Neural crest cell (in vitro differentiated cells): Measurements from ENCODE around the gene METTL27. TPM values are rescaled to one million over a fixed set of nuclear protein-coding genes. Genes with fewer than 3 reads are reported as not detected.
A peak's percentile ranks its signal among the peaks of the same experiment; 100 is the strongest.

Experiments used
- DNase-seq: peaks from one replicate; pipeline ENCODE4 v3.0.0; 2021; ENCODE audit warnings: low read depth, mixed read lengths, low spot score
- H3K27ac Mint-ChIP-seq: one replicate; pipeline ENCODE4 v1.8.0; 2021; ENCODE audit warnings: mild to moderate bottlenecking, mixed read lengths; ENCODE audit not compliant: unreplicated experiment
- H3K27me3 Mint-ChIP-seq: 2 replicates; pipeline ENCODE4 v1.8.0; 2021; ENCODE audit warnings: low read depth, mild to moderate bottlenecking, mixed read lengths
- H3K36me3 Mint-ChIP-seq: 2 replicates; pipeline ENCODE4 v1.8.0; 2021; ENCODE audit warnings: low read depth, mild to moderate bottlenecking, mixed read lengths
- H3K4me1 Mint-ChIP-seq: 2 replicates; pipeline ENCODE4 v1.8.0; 2021; ENCODE audit warnings: mixed read lengths
- H3K4me3 Mint-ChIP-seq: one replicate; pipeline ENCODE4 v1.8.0; 2021; ENCODE audit warnings: mild to moderate bottlenecking, mixed read lengths
- H3K9me3 Mint-ChIP-seq: 2 replicates; pipeline ENCODE4 v1.8.0; 2021; ENCODE audit warnings: mixed read lengths
- total RNA-seq: library from RNA; stranded (reverse); gene quantifications from 2 replicates; pipeline ENCODE4 v1.2.1, GENCODE V29; 2021
- TF ChIP-seq, protein P1 (sequence below): fragments of 200-600 bp; sonication (generic); conservative IDR thresholded peaks from 2 replicates; pipeline ENCODE4 v1.5.0; 2021; ENCODE audit warnings: antibody characterized with exemption, mild to moderate bottlenecking

METTL27 gene
- total RNA-seq, 1 donor from 2014 or later = 2.3 TPM

- no peaks in the 10 kb centered on the region for H3K9me3 Mint-ChIP-seq
- H3K4me1 Mint-ChIP-seq = peaks cover 11% of the 10 kb centered on the region
- H3K27ac Mint-ChIP-seq = peak overlapping the region; percentile 28
- TF ChIP-seq, protein P1, sequence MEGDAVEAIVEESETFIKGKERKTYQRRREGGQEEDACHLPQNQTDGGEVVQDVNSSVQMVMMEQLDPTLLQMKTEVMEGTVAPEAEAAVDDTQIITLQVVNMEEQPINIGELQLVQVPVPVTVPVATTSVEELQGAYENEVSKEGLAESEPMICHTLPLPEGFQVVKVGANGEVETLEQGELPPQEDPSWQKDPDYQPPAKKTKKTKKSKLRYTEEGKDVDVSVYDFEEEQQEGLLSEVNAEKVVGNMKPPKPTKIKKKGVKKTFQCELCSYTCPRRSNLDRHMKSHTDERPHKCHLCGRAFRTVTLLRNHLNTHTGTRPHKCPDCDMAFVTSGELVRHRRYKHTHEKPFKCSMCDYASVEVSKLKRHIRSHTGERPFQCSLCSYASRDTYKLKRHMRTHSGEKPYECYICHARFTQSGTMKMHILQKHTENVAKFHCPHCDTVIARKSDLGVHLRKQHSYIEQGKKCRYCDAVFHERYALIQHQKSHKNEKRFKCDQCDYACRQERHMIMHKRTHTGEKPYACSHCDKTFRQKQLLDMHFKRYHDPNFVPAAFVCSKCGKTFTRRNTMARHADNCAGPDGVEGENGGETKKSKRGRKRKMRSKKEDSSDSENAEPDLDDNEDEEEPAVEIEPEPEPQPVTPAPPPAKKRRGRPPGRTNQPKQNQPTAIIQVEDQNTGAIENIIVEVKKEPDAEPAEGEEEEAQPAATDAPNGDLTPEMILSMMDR = no peak
- H3K27me3 Mint-ChIP-seq = peaks cover 6% of the 10 kb centered on the region
- H3K4me3 Mint-ChIP-seq = no peak overlapping the region
- DNase-seq = no peak
- H3K36me3 Mint-ChIP-seq = no peaks in the 10 kb centered on the region
Measured at GRCh38 chr7:73880755-73881328, 38.5 kb upstream of the METTL27 start.

DNA sequence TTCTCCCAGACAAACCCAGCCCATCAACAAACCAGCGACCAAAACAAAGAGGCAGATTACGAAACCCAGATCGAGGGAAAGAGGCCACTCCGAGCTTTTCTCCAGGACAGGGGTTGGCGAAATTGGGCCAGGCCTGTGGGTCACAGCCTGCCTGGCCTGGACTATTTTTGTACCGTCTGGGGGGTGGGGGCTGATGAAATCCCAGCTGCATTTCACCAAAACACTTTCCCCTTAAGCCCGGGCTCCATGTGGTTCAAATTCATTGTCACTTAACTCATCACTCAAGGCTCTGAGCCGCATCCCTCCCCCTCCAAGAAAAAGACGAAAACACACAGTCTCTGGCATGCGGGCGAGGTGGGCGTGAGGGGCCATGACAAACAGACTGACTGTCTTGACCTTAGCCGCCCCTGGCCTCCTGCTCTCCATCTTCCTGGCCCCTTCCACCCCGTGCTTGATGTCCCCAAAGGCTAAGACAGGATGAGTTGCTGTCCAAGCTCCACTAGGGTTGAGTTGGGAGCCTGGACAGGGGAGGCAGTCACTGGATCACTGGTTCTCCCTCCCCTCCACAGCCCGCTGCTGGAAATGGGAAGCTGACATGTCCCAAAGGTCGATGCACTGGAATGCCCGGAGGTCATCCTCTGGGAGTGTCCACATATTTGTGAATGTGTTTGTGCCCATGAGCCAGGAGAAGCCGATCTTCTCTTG, 37.8 kb upstream of the METTL27 start:
- DNase-seq = no peak
- Mint-ChIP-seq H3K4me1 (peaks cover 11% of the 10 kb centered on the region), H3K27ac (no peak overlapping the region), H3K36me3 (no peaks in the 10 kb centered on the region), H3K27me3 (peaks cover 6% of the 10 kb centered on the region), H3K4me3 (no peak overlapping the region), H3K9me3 (no peaks in the 10 kb centered on the region)
- TF ChIP-seq, protein P1 = no peak

DNA sequence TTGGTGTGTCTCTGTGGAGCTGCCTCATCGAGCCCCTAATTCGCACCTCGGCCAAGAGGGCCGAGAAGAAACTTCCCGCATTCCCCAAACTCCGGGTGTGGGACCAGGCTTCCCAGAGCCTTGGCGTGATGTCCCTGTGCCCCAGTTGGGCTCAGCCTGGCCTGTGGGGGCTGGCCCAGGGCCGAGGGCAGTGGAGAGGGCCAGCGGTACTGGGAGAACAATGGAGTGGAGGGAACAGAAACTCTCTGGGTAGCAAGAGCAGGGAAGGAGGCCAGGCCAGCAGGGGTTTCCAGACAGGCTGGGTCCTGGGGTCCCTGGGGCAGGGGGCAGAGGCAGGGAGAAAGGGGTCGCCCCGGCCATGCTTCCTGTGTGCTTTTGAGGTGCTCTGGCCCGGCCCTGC, 34.7 kb upstream of the METTL27 start:
- TF ChIP-seq, protein P1 = no peak
- H3K36me3 Mint-ChIP-seq = no peaks in the 10 kb centered on the region
- H3K4me3 Mint-ChIP-seq = no peak overlapping the region
- no peak for DNase-seq
- H3K4me1 Mint-ChIP-seq = peaks cover 11% of the 10 kb centered on the region
- H3K9me3 Mint-ChIP-seq = no peaks in the 10 kb centered on the region
- H3K27ac Mint-ChIP-seq = no peak overlapping the region
- peaks cover 6% of the 10 kb centered on the region for H3K27me3 Mint-ChIP-seq

DNA sequence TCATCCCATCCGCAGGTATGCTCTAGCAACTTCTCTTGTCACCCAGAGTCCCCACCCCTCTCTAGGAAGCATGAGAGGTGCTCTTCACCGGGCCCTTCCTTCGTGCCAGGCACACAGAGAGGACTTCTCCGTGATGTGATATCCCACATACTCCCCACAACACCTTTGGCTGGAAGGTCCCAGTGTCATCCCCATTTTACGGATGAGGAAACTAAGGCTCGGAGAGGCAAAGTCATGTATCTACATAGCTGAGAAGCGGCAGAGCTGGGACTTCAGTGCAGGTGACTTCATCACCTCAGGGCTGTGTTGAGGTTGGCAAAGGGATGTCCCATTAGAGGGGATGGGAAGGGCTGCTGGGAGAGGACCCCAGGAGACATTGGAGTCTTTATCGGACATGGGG, 34.0 kb upstream of the METTL27 start:
- DNase-seq = no peak
- Mint-ChIP-seq H3K4me1 (peaks cover 11% of the 10 kb centered on the region), H3K27me3 (peaks cover 6% of the 10 kb centered on the region), H3K27ac (no peak overlapping the region), H3K9me3 (no peaks in the 10 kb centered on the region), H3K4me3 (no peak overlapping the region), H3K36me3 (no peaks in the 10 kb centered on the region)
- TF ChIP-seq, protein P1 = no peak

DNA sequence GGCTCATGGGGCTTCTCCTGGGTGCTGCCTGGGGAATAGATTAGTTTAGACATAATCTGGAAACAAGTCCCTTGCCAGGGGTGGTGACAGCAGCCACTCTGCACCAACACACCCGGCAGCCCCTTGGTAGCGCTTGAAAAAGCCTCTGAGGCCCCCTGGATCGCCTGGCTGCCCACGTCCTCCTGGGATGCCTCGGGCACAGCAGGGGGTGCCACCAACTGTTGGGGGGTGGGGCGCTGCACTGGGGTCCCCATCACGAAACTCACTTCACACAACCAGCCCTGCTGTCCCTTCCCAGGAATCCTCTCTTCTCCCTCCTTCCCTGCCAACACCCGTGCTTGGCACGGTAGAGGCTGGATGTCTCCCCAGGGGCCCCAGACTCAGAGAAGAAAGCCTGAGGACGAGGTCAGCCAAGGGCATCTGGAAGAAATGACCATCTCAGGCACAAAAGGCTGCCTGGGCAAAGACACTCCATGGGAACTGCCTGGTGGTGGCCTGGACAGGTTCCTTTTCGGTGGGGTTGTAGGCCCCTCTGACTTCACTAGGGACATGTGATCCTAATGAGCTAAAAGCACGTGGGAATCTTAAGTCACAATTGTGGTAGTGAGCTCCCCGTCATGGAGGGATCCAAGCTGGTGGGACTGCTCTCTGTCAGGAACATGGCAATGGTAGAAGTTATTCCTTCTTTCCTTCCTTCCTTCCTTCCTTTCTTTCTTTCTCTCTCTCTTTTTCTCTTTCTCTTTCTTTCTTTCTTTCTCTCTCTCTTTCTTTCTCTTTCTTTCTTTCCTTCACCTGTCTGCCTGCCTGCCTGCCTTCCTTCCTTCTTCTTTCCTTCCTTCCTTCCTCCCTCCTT, 30.0 kb upstream of the METTL27 start:
- Mint-ChIP-seq H3K27me3 (no peaks in the 10 kb centered on the region), H3K27ac (no peak overlapping the region), H3K9me3 (no peaks in the 10 kb centered on the region), H3K4me3 (no peak overlapping the region), H3K36me3 (no peaks in the 10 kb centered on the region), H3K4me1 (no peaks in the 10 kb centered on the region)
- TF ChIP-seq, protein P1 = no peak
- DNase-seq = no peak
